ENCODE data around the gene NUDT3.

NUDT3 gene

DNA sequence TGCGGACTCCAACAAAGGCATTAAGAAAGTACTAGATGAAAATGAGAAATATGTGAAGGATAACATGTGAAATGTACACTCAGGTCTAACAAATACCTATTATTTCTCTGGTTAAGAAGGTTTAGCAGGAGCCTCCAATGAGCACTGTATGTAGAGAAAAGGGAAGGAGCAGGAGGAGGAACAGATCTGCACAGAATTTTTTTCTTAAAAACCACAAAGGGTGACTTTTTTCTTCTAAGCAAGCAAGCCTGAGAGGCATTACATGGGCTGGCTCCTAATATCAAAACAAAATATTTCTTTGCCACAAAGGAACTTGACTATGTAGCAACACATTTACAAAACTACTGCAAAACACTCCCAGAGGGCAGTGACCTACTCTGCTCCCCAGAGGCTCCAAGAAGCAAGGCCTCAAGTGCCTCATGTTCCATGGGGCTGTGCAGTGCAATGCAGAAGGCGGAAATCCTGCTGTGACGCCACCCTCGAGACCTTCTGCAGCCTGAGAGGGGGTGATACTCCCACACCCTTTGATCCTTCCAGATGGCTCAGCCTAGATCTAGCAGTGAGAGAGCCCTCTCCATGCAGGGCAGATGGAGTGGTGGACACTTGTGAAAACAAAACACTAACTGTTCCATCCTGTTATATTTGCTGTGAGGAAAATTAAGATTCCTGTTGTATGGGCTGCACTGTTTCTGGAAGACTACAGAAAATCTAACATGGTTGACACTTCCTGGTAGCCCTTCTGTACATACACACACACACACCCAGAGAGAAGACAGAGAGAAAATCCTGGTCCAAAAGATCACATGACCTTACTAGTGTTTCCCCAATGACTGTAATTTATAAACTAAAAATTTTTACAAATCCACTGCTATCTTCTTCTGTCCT is 107.7 kb downstream of the NUDT3 start:
- H3K27ac ChIP-seq, result no peak overlapping the region
- TF ChIP-seq ZFX (IDR thresholded peaks at IDR 0.05), result no peak
- TF ChIP-seq, protein P1, sequence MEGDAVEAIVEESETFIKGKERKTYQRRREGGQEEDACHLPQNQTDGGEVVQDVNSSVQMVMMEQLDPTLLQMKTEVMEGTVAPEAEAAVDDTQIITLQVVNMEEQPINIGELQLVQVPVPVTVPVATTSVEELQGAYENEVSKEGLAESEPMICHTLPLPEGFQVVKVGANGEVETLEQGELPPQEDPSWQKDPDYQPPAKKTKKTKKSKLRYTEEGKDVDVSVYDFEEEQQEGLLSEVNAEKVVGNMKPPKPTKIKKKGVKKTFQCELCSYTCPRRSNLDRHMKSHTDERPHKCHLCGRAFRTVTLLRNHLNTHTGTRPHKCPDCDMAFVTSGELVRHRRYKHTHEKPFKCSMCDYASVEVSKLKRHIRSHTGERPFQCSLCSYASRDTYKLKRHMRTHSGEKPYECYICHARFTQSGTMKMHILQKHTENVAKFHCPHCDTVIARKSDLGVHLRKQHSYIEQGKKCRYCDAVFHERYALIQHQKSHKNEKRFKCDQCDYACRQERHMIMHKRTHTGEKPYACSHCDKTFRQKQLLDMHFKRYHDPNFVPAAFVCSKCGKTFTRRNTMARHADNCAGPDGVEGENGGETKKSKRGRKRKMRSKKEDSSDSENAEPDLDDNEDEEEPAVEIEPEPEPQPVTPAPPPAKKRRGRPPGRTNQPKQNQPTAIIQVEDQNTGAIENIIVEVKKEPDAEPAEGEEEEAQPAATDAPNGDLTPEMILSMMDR (conservative IDR thresholded peaks at IDR 0.05), result no peak

DNA sequence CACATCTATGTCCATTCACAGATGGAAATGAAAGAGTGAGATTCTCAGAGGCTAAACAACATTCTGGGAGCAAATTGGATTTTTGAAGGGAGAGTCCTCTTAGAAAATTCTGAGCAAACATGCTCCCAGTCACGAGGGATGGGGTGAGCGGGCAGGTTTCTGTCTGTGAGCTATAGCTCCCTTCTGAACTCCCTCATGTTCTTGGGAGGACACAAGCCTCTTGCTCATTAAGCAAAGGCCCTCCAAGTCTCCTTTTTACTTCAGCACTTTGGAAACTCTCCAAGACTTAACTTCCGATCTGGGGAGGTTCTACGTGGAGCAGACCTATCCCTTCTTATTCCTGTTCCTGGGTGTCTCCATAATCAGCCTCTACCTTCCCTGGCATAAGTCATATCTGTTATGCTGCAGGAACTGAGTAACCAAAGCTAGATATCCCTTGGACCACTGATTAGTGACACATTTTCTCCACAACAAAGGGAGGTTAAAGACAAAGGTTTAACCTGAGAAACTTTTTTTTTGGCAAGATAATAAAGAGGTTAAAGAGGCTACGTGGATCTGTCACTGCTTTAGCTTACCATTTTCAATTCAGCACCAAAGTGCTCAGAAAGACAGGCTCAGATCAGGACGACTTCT is 110.7 kb downstream of the NUDT3 start:
- no peak overlapping the region for H3K27ac ChIP-seq
- no peak for TF ChIP-seq ZFX (IDR thresholded peaks at IDR 0.05)
- TF ChIP-seq, protein P1 (conservative IDR thresholded peaks at IDR 0.05), result no peak

DNA sequence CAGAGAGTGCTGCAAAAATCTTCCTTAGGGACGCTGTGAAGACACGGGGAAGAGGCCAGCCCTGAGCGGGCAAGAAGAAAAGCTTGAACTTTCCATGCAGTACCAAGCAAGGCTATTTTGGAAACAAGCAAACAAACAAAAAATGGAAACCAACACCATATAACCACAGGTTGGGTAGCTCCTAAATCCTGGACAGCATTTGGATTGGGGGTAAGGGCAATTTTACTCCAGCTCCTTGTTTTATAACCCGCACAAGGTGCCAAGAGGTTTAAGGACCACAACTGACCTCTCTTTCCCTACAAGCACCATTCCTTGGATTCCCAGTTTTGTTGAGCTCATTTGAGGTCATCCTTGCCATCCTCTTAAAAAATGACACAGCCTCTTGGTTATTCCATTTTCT is 112.3 kb downstream of the NUDT3 start:
- H3K27ac ChIP-seq, result no peak overlapping the region
- TF ChIP-seq ZFX (IDR thresholded peaks at IDR 0.05), result no peak
- TF ChIP-seq, protein P1 (conservative IDR thresholded peaks at IDR 0.05), result no peak

DNA sequence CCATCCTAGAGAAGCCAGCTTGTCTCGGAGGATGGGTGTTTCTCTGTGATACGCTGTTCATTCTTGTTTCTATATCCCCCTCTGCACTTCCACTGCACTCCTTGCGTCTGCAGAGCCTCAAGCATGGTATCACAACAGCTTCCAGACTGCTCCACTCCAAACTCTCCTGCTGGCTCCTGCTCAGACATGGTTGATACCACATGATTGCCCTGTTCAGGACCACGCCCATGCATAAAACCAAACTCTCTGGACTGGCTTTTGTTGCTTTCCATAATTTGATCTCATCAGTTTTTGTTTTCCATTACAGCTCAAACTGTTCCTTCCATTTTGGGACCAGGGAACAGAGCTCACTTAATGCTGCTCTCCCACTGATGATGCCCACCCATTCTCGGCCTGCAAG is 113.6 kb downstream of the NUDT3 start:
- no peak overlapping the region for H3K27ac ChIP-seq
- no peak for TF ChIP-seq ZFX (IDR thresholded peaks at IDR 0.05)
- TF ChIP-seq, protein P1 (conservative IDR thresholded peaks at IDR 0.05), result no peak

DNA sequence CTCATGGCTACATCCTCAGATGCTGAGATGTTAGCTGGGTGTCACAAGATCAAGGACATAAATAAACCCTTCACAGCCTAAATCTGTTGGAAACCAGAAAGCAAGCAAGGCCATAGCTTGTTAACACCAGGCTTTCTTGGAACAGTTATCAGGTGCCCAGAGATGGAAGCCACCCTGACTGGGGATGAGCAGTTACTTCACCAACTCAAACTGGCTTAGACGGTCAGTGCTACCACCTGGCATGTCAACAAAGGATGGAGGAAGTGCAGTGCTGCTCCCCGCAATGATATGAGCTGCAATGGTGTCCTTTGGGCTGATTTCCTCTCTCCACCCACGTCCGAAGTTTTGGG is 114.7 kb downstream of the NUDT3 start:
- TF ChIP-seq, protein P1 (conservative IDR thresholded peaks at IDR 0.05), result no peak
- TF ChIP-seq ZFX (IDR thresholded peaks at IDR 0.05), result no peak
- H3K27ac ChIP-seq, result no peak overlapping the region

DNA sequence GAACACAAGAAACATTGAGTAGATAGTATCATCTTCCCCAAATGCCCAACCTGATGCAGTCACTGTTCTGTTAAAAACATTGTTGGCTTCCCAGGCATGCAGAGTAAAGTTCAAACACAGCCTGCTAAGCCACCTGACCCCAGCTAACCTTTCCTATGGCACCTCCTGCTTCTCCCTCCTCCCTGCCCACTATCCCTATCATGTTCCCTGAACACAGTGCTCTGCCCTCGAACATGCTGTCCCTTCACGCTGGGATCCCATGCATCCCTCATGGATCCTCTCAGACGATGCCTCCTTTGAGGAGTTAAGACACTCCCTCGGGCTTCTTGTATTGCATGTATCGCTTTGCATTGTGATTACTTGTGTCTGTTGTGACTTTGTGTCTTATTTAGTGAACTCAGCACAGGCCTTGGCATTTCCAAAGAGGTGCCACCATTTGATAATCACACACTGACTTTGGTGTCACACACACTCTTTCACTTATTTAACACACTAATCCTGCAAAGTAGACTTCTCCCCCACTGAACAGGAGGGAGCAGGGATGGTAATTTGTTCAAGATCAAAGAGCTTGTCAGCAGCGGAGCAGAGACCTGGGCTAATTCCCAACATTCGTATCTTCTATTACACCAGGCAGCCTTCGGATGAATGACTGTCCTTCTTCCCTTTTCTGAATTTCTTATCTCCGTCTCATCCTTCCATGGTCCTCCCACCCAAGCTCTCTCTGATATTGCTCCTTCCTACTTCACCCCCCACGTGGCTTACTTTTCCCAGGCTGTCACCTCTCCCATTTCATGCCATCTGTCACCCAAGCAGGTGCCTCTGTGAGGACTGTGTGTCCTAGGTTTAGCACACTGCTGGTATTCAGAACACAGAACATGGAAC is 115.3 kb downstream of the NUDT3 start:
- TF ChIP-seq, protein P1 (conservative IDR thresholded peaks at IDR 0.05), result no peak
- no peak for TF ChIP-seq ZFX (IDR thresholded peaks at IDR 0.05)

More for the DNA sequence above, 115.3 kb downstream of the NUDT3 start:
- H3K27ac ChIP-seq, result no peak overlapping the region
